GM10266 (cell line): ENCODE data around the gene MYH11.
"Not testable (repeated sequence)": the region's sequence is repeated elsewhere in the genome, so short reads cannot be mapped to it uniquely, and the experiment has no call there.

Experiments
- DNase-seq: peaks from one replicate; pipeline ENCODE4 v3.0.0; 2012; ENCODE audit errors: extremely low spot score
- CTCF ChIP-seq: IDR thresholded peaks from 2 replicates; pipeline ENCODE4 v1.5.1; 2012; ENCODE audit warnings: mild to moderate bottlenecking, low read depth; ENCODE audit not compliant: control insufficient read depth, insufficient read depth; ENCODE audit errors: missing control alignments

MYH11 gene

DNA sequence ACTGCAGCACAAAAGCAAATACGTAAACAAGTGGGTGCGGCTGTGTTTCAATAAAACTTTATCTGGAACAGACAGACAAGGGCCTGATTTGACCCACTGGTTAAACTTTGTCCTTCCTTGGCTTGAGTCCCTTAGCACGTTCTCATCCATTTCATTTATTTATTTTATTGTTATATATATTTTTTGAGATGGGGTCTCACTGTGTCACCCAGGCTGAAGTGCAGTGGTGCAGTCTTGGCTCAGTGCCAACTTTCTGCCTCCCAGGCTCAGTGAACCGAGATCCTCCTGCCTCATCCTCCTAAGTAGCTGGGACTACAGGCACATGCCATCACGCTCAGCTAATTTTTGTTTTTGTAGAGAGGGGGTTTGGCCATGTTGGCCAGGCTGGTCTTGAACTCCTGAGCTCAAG is 64.3 kb downstream of the MYH11 start:
- DNase-seq = no peak
- TF ChIP-seq CTCF = no peak

DNA sequence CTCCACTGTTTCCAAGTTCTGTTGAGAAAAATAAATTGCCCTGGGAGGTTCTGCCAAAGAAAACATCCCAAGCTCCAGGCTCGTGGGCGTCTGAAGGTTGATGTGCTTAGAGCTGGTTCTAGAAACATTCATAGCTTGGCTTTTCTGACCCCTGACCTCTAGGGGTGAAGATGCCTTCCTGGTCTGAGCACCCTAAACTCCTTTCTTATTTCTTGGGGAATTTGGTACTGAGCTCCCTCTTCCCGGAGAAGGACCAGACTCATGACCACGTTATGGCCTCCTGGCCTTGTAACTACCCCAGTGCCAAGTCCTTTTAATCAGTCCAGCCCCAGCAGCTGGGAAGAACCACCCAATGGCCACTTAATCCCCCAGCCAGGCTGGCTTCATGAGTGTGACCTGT is 66.4 kb downstream of the MYH11 start:
- TF ChIP-seq CTCF = no peak
- no peak for DNase-seq

GRCh38 chr16:15789816-15790215 is 67.0 kb downstream of the MYH11 start:
- DNase-seq = not testable (repeated sequence)

DNA sequence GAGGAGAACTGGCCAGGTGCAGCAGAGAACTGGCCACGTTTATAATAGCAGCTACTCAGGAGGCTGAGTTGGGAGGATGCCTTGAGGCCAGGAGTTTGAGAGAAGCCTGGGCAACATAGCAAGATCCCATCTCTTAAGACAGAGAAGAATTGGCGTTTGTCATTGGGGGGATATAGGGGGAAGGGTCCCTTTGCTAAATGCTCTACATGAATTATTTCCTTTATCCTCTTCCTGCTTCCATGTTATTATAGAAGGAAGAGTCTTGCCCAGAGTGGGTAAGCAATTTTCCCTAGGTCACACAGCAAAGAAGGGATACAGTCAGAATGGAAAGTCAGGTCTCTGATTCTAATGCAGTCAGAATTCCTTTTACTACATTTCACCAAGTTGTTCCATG is 68.0 kb downstream of the MYH11 start:
- no peak for TF ChIP-seq CTCF
- DNase-seq = no peak

GRCh38 chr16:15786501-15786900 is 70.3 kb downstream of the MYH11 start:
- DNase-seq = no peak
- no peak for TF ChIP-seq CTCF

GRCh38 chr16:15785386-15786059 is 71.3 kb downstream of the MYH11 start:
- DNase-seq = no peak
- TF ChIP-seq CTCF = no peak

- no peak for DNase-seq
- TF ChIP-seq CTCF = no peak
Observed at GRCh38 chr16:15783985-15784384, 72.8 kb downstream of the MYH11 start.
